ENCODE measurements around the gene VAV2. TPM values are rescaled to one million over a fixed set of nuclear protein-coding genes. Genes with fewer than 3 reads are reported as not detected.

The VAV2 gene
- polyA plus RNA-seq, 1 of the 3 experiments (the other 2 are of a cell fraction): 14.9 TPM

- DNase-seq: peak; percentile 29
- 57% methylated on average over 2 of the region's 18 CpGs for WGBS (ENCODE audit: low lambda C conversion rate)
- Histone ChIP-seq H2AFZ (ENCODE audit: low read depth) (no peak overlapping the region), H3K4me3 (ENCODE audit: low read depth in 2 of 2, low read length in 1 of 2) (no peak overlapping the region), H3K27me3 (ENCODE audit: insufficient read depth) (no peaks in the 10 kb centered on the region), H3K9me3 (no peaks in the 10 kb centered on the region), H3K9ac (no peak overlapping the region), H3K36me3 (replicated peaks in 1 of 2; ENCODE audit: control insufficient read depth in 1 of 2, insufficient read depth in 2 of 2, low read length in 1 of 2) (peaks cover 0 to 3% of the 10 kb centered on the region in 2 experiments), H3K79me2 (ENCODE audit: insufficient read depth) (no peaks in the 10 kb centered on the region), H3K27ac (ENCODE audit: low read depth in 2 of 2, low read length in 1 of 2) (no peak overlapping the region), H3F3A (replicated peaks; ENCODE audit: insufficient read depth) (peaks cover 4% of the 10 kb centered on the region), H3K4me1 (ENCODE audit: control insufficient read depth in 1 of 2, insufficient read depth in 2 of 2, low read depth in 1 of 2, low read length in 1 of 2) (peaks cover 0 to 5% of the 10 kb centered on the region in 2 experiments; a peak in 1 of 4 replicates), H4K20me1 (ENCODE audit: insufficient read depth) (no peaks in the 10 kb centered on the region), H3K9me2 (no peaks in the 10 kb centered on the region), H3K4me2 (no peak overlapping the region)
- CTCF ChIA-PET: interaction anchor here (0.7 to 8.7 kb wide), 13 partner anchors 10 to 241 kb away, joined by 3 to 83 read pairs (median 6); partner anchors contain the start of genes ADAMTSL2 and SARDH
- TF ChIP-seq NRF1 (IDR thresholded peaks at IDR 0.05; ENCODE audit: low read depth, low read length) (no peak), GATA2 (CRISPR knock-in tag; IDR thresholded peaks at IDR 0.05) (no peak), RCOR1 (IDR thresholded peaks at IDR 0.05; ENCODE audit: low read length) (no peak), MXI1 (IDR thresholded peaks at IDR 0.05; ENCODE audit: low read depth, low read length) (no peak), ELF1 (IDR thresholded peaks at IDR 0.05) (no peak), EZH2phosphoT487 (IDR thresholded peaks at IDR 0.05; ENCODE audit: borderline replicate concordance, low read depth) (no peak), RAD21 (IDR thresholded peaks at IDR 0.05; ENCODE audit: low read length) (no peak), POLR2AphosphoS5 (IDR thresholded peaks at IDR 0.05; ENCODE audit: low read depth, low read length) (no peak), TEAD4 (IDR thresholded peaks at IDR 0.05; ENCODE audit: borderline replicate concordance, insufficient read depth) (no peak), PBX3 (IDR thresholded peaks at IDR 0.05) (no peak), JUND (IDR thresholded peaks at IDR 0.05) (no peak), MEF2A (IDR thresholded peaks at IDR 0.05; ENCODE audit: borderline replicate concordance, low read depth) (no peak), USF2 (IDR thresholded peaks at IDR 0.05; ENCODE audit: borderline replicate concordance, low read depth, low read length) (no peak), YY1 (IDR thresholded peaks at IDR 0.05; ENCODE audit: low read depth) (no peak)
- POLR2A ChIA-PET: interaction anchor here (0.9 to 1.8 kb wide), 3 partner anchors 24 to 92 kb away, joined by 4 to 6 read pairs (median 6); partner anchors contain the start of gene DBH
These were observed 264.2 kb downstream of the VAV2 start for GRCh38 chr9:133727876-133728441.

- no peak overlapping the region for H3K4me3 ChIP-seq (ENCODE audit: low read depth in 2 of 2, low read length in 1 of 2)
- POLR2A ChIA-PET: interaction anchor here (0.8 to 1.8 kb wide), 4 partner anchors 23 to 91 kb away, joined by 4 to 6 read pairs (median 5); partner anchors contain the start of gene DBH
- peak; percentile 46 for DNase-seq
- CTCF ChIA-PET: interaction anchor here (0.6 to 8.7 kb wide), 37 partner anchors 8 to 539 kb away, joined by 3 to 83 read pairs (median 4); partner anchors contain the start of genes ADAMTSL2 and SARDH
- no peak overlapping the region for H2AFZ ChIP-seq (ENCODE audit: low read depth)
- H3F3A ChIP-seq (replicated peaks; ENCODE audit: insufficient read depth): peaks cover 4% of the 10 kb centered on the region
- 88% methylated on average over 4 of the region's 10 CpGs for WGBS (ENCODE audit: low lambda C conversion rate)
- no peak overlapping the region for H3K27ac ChIP-seq (ENCODE audit: low read depth in 2 of 2, low read length in 1 of 2)
- H3K27me3 ChIP-seq (ENCODE audit: insufficient read depth): no peaks in the 10 kb centered on the region
- TF ChIP-seq CTCF (IDR thresholded peaks at IDR 0.05): peak; percentile 9; the same call in 1 of the 2 replicates
- TF ChIP-seq TAF1 (IDR thresholded peaks at IDR 0.05; ENCODE audit: borderline replicate concordance, low read depth, low read length): no peak
- no peak overlapping the region for H3K9ac ChIP-seq
- no peaks in the 10 kb centered on the region for H3K9me3 ChIP-seq
- no peaks in the 10 kb centered on the region for H3K9me2 ChIP-seq
- H4K20me1 ChIP-seq (ENCODE audit: insufficient read depth): no peaks in the 10 kb centered on the region
- no peak overlapping the region for H3K4me2 ChIP-seq
- H3K4me1 ChIP-seq (ENCODE audit: control insufficient read depth in 1 of 2, insufficient read depth in 2 of 2, low read depth in 1 of 2, low read length in 1 of 2): peaks cover 0 to 5% of the 10 kb centered on the region in 2 experiments; a peak in 1 of 4 replicates
- peaks cover 0 to 3% of the 10 kb centered on the region in 2 experiments for H3K36me3 ChIP-seq (replicated peaks in 1 of 2; ENCODE audit: control insufficient read depth in 1 of 2, insufficient read depth in 2 of 2, low read length in 1 of 2)
- H3K79me2 ChIP-seq (ENCODE audit: insufficient read depth): no peaks in the 10 kb centered on the region
These were observed 264.7 kb downstream of the VAV2 start for GRCh38 chr9:133727277-133727875.

Data from SK-N-SH (cell line).